ENCODE measurements around the gene CCDC134.
A peak's percentile ranks its signal among the peaks of the same experiment; 100 is the strongest.

Gene CCDC134

GRCh38 chr22:41800348-41801146, at the start of gene CCDC134:
Gene CCDC134 (plus strand): TSS chr22:41800679. CDS start chr22:41808891, 8,212 bp downstream.
- peak; percentile 91 for DNase-seq

- DNase-seq: no peak
Observed at GRCh38 chr22:41752011-41752970, 48.2 kb upstream of the CCDC134 start.

GRCh38 chr22:41753984-41754383, 46.5 kb upstream of the CCDC134 start:
- DNase-seq: no peak

GRCh38 chr22:41757502-41757901, 43.0 kb upstream of the CCDC134 start:
- no peak for DNase-seq

- no peak for DNase-seq
Observed at GRCh38 chr22:41758231-41758630, 42.2 kb upstream of the CCDC134 start.

- DNase-seq: peak; percentile 38
Observed at GRCh38 chr22:41762980-41763779, 37.3 kb upstream of the CCDC134 start.

- DNase-seq: no peak
Observed at GRCh38 chr22:41766476-41766875, 34.0 kb upstream of the CCDC134 start.

GRCh38 chr22:41768430-41768829, 32.0 kb upstream of the CCDC134 start:
- DNase-seq: no peak

- DNase-seq: no peak
Observed at GRCh38 chr22:41770715-41771468, 29.6 kb upstream of the CCDC134 start.

GRCh38 chr22:41772198-41772597, 28.3 kb upstream of the CCDC134 start:
- no peak for DNase-seq

- no peak for DNase-seq
Observed at GRCh38 chr22:41772645-41773044, 27.8 kb upstream of the CCDC134 start.

GRCh38 chr22:41775338-41775737, 25.1 kb upstream of the CCDC134 start:
- DNase-seq: no peak

- no peak for DNase-seq
Observed at GRCh38 chr22:41775976-41776375, 24.5 kb upstream of the CCDC134 start.

GRCh38 chr22:41776381-41776780, 24.1 kb upstream of the CCDC134 start:
- DNase-seq: no peak

GRCh38 chr22:41777749-41778425, 22.6 kb upstream of the CCDC134 start:
- no peak for DNase-seq

- DNase-seq: peak; percentile 22
Observed at GRCh38 chr22:41779929-41780505, 20.5 kb upstream of the CCDC134 start.

GRCh38 chr22:41780746-41781505, 19.6 kb upstream of the CCDC134 start:
- peak; percentile 96 for DNase-seq

GRCh38 chr22:41781507-41781906, 19.0 kb upstream of the CCDC134 start:
- no peak for DNase-seq

GRCh38 chr22:41782316-41782715, 18.2 kb upstream of the CCDC134 start:
- peak; percentile 51 for DNase-seq

- DNase-seq: no peak
Observed at GRCh38 chr22:41782751-41783150, 17.7 kb upstream of the CCDC134 start.
